GM21360 (cell line): ENCODE measurements around the gene NSUN2.
"Not testable (repeated sequence)": the region's sequence is repeated elsewhere in the genome, so short reads cannot be mapped to it uniquely, and the experiment has no call there.

ENCODE experiments used
- ATAC-seq: cut with Tn5 transposase; IDR thresholded peaks from one replicate; pipeline ENCODE4 v1.9.1; 2021; ENCODE audit warnings: mild to moderate bottlenecking, moderate library complexity; ENCODE audit not compliant: unreplicated experiment

The NSUN2 gene

GRCh38 chr5:6645571-6646362, 12.9 kb upstream of the NSUN2 start:
- not testable (repeated sequence) for ATAC-seq

GRCh38 chr5:6644794-6645241, 12.0 kb upstream of the NSUN2 start:
- no peak for ATAC-seq

GRCh38 chr5:6642655-6643054, 9.8 kb upstream of the NSUN2 start:
- no peak for ATAC-seq

- no peak for ATAC-seq
These were observed 5.4 kb upstream of the NSUN2 start for GRCh38 chr5:6638236-6638635.

GRCh38 chr5:6637590-6637989, 4.7 kb upstream of the NSUN2 start:
- ATAC-seq, result no peak

GRCh38 chr5:6637022-6637421, 4.2 kb upstream of the NSUN2 start:
- no peak for ATAC-seq

- no peak for ATAC-seq
These were observed 3.4 kb upstream of the NSUN2 start for GRCh38 chr5:6636293-6636692.

- no peak for ATAC-seq
These were observed 2.1 kb upstream of the NSUN2 start for GRCh38 chr5:6634788-6635430.

GRCh38 chr5:6634306-6634705, 1.5 kb upstream of the NSUN2 start:
- ATAC-seq, result no peak

GRCh38 chr5:6633469-6634245, 813 bp upstream of the NSUN2 start:
- peak; percentile 46 for ATAC-seq

- ATAC-seq, result peak; percentile 20
These were observed 438 bp downstream of the NSUN2 start for GRCh38 chr5:6632324-6632887.

- no peak for ATAC-seq
These were observed 1.4 kb downstream of the NSUN2 start for GRCh38 chr5:6631441-6631840.

- no peak for ATAC-seq
These were observed 6.3 kb downstream of the NSUN2 start for GRCh38 chr5:6626508-6626907.

- ATAC-seq, result no peak
These were observed 8.9 kb downstream of the NSUN2 start for GRCh38 chr5:6623941-6624340.

- ATAC-seq, result no peak
These were observed 9.6 kb downstream of the NSUN2 start for GRCh38 chr5:6623228-6623627.

- no peak for ATAC-seq
These were observed 16.2 kb downstream of the NSUN2 start for GRCh38 chr5:6616632-6617031.

GRCh38 chr5:6615034-6615815, 17.6 kb downstream of the NSUN2 start:
- no peak for ATAC-seq

- ATAC-seq, result no peak
These were observed 21.2 kb downstream of the NSUN2 start for GRCh38 chr5:6611334-6612256.

- ATAC-seq, result no peak
These were observed 24.8 kb downstream of the NSUN2 start for GRCh38 chr5:6608016-6608415.

- ATAC-seq, result no peak
These were observed 25.3 kb downstream of the NSUN2 start for GRCh38 chr5:6607559-6607936.
